Neural progenitor cell (in vitro differentiated cells): ENCODE data around the gene ARNT2.
"Not testable (repeated sequence)": the region's sequence is repeated elsewhere in the genome, so short reads cannot be mapped to it uniquely, and the experiment has no call there.

Experiments
- CTCF ChIP-seq: fragments of 200-600 bp; sonication (generic); IDR thresholded peaks from 2 replicates; pipeline ENCODE4 v1.5.1; 2017; ENCODE audit warnings: antibody characterized with exemption, mild to moderate bottlenecking
- EZH2 ChIP-seq: fragments of 200-600 bp; sonication (generic); IDR thresholded peaks from 2 replicates; pipeline ENCODE4 v1.6.1; 2017; ENCODE audit warnings: antibody characterized with exemption, mild to moderate bottlenecking, moderate library complexity
- EZH2phosphoT487 ChIP-seq: fragments of 200-600 bp; sonication (generic); IDR thresholded peaks from 2 replicates; pipeline ENCODE4 v1.6.1; 2017; ENCODE audit warnings: antibody characterized with exemption

- not testable (repeated sequence) for TF ChIP-seq EZH2phosphoT487, CTCF, EZH2
These were observed 243.2 kb downstream of the ARNT2 start for GRCh38 chr15:80647424-80647823.
